ENCODE measurements around the gene MEGF11.

DNA sequence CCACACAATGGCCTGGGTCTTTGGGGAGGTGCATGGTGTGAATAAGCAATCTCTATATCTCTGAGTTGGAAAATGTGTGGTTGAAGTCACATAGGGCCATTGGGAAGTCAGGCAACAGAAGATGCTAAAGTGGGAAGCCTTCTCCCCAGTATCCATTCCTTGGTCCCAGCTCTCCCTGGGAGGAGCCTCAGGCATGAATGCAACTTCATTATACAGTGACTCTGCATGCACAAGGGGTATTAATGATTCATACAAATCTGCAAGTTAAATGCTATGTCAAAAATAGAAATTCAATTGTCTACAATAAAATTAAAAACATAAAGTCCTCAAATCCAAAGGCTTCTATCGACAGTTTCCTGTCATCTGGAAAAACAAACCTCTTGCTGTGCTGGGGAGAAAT, 275.4 kb downstream of the MEGF11 start:
- TF ChIP-seq, protein P1, sequence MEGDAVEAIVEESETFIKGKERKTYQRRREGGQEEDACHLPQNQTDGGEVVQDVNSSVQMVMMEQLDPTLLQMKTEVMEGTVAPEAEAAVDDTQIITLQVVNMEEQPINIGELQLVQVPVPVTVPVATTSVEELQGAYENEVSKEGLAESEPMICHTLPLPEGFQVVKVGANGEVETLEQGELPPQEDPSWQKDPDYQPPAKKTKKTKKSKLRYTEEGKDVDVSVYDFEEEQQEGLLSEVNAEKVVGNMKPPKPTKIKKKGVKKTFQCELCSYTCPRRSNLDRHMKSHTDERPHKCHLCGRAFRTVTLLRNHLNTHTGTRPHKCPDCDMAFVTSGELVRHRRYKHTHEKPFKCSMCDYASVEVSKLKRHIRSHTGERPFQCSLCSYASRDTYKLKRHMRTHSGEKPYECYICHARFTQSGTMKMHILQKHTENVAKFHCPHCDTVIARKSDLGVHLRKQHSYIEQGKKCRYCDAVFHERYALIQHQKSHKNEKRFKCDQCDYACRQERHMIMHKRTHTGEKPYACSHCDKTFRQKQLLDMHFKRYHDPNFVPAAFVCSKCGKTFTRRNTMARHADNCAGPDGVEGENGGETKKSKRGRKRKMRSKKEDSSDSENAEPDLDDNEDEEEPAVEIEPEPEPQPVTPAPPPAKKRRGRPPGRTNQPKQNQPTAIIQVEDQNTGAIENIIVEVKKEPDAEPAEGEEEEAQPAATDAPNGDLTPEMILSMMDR (IDR thresholded peaks at IDR 0.05) = no peak
- no peak for TF ChIP-seq POLR2A (IDR thresholded peaks at IDR 0.05)
